Stimulated activated CD4-positive, alpha-beta T cell treated with anti-CD3 and anti-CD28 coated beads, Interleukin-4, amount 100 ng/mL, for 24 hours (primary cell): ENCODE results near the gene DHRS12.

Source experiments
- DNase-seq: peaks from one replicate; pipeline ENCODE4 v3.0.0-alpha.2; 2020

DHRS12 gene

DNA sequence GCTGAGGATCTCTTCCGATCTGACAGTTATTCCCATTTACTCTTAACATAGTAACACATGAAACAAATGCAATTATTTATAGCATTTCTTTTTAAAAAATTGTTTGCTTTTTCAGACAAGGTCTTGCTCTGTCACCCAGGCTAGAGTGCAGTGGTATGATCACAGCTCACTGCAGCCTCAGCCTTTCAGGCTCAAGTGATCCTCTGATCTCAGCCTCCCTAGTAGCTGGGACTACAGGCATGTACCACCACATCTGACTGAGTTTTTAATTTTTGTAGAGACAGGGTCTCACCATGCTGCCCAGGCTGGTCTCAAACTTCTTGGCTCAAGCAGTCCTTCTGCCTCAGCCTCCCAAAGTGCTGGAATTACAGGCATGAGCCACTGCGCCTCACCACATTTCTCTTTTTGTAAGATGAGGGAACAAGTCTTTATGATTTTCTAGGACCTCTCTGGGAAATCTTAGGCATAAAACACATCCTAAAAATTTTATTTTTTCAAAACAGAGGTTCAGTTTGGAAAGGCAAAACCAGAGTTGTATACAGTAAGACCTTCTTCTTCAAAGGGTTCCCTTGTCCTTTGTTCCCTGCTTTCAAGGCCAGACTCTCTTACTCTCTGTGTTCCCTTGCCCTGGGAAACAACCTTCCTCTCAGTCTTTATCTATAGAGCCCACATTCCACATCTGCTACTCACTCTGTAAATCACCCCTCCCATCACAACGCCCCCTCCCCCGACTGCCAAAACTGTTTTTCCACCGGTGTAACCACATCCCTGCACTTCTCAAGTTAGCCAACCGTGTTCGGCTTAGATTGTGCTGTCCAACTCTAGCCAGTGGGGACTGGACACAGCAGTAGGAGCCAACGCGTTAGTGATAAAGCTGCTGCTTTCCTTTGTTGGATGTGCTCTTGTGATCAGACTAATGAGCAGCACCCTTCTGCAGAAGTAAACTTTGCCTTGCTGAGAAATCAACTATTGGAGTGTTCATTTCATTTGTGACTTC lies 56.2 kb downstream of the DHRS12 start:
- DNase-seq: no peak

DNA sequence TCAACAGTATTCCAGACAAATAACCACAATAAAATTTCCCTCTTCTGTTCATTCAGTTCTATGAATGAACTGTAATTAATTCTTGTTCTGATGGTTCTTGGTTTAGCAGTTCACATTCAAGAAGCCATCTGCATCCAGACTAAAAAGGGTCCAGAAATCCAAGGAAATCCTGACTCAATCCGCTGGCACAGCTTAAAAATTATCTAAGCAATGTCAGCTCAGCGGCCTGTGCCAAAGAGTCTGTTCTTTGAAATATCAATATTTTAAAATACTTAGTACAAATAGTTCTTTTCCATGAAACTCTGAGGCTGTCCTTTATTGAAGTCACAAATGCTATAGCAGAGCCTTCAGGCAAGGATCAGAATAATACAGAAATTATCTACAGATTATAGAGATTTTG lies 57.2 kb downstream of the DHRS12 start:
- DNase-seq: no peak

DNA sequence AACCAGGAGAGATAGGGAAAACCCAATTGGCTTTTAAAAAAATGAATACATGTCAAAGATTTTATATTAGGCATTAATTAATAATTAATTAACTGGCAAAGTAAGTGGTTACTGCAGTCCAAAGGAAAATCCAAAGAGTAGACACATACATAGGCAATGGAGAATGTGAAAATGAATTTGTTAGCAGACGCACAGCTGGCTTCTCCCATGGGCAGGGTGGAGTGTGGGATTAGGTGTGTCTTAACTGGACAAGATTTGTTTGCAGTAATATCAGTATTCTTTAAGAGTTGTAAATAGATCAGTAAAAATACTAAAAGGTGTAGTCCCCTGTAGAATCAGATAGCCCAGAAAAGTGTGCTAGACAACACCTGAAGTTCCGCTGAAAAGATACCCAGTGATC lies 58.7 kb downstream of the DHRS12 start:
- DNase-seq: no peak

DNA sequence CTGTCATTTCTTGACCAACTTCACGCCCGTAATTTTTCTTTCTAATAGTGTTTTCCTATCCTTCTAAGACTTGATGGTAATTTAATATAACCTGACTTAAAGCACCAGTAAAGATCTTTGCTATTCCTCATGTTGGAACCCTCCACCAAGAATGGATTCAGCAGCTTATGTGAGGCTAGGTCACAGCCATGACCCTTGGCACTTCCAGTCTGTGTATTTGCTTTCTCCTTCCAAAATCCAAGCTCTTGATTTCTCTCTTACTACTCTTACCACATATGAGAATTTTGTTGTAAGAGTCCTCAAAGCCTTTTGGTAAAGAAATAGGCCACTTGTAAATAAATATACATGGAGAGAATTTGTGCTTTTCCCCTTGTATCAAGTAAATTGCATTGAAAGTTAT lies 61.4 kb downstream of the DHRS12 start:
- no peak for DNase-seq

DNA sequence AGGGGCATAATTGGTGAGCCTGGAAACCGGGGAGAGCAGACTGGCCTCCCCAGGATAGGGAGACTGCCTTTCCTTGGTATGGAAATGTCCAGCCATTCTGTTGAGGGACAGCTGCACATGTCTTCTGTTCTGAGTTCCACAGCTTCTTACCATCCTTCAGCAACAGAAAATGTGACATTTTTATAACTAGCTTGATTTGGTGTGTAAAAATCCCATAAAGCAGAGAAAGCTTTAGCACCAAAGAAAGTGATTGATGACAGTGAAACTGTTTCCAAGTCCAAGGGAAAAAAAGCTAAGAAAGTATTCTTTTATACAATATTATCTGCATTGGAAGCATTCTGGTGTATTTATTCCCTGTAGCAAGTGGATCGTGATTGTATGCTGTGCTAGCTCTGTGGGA lies 61.9 kb downstream of the DHRS12 start:
- DNase-seq: no peak

DNA sequence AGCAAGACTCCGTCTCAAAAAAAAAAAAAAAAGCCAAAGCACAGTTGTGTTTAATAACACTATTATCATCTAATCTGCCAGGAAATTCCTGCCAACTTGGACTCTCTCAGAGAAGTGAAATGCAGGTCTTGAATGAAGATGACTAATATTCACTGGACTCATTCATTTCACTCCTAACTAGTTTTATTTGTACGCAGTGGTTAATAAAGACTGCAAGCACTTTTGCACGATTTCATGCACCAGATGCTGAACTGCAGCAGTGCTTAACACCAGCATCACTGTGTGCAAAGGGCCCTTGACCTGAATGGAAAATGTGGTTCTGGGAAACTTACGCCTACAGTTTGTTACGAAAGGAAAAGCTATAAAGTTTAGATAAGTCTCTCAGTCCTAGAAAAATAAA lies 63.3 kb downstream of the DHRS12 start:
- DNase-seq: no peak

DNA sequence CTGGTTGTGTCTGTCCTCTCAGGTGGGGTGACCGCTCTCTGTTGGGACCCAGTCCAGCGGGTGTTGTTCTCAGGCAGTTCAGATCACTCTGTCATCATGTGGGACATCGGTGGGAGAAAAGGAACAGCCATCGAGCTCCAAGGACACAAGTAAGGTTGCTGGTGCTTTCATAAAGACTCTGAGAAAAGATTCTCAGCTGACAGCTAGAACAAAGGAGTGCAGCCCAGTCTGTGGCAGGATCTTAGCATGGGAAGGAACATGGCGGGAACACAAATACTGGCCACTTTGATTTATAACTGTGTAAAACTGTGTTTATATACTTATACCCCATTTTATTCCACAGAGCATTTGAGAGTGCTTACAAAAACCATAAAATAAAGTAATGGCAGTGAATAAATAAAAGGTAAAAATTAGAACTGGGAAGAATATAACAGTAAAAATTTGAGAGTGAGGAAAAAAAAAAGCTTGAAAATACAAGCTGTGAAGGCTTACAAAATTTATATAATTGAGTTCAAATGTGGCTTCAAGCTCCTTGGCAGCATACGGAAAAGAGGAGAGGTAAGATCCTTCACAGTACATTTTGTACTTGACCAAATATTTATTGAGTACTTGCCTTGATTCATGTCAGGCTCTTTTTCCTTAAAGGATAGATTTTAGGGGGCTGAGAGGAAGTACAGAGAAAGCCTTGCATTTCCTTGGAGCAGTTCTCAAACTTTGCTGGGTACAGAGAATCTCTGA lies 64.8 kb downstream of the DHRS12 start:
- DNase-seq: no peak

DNA sequence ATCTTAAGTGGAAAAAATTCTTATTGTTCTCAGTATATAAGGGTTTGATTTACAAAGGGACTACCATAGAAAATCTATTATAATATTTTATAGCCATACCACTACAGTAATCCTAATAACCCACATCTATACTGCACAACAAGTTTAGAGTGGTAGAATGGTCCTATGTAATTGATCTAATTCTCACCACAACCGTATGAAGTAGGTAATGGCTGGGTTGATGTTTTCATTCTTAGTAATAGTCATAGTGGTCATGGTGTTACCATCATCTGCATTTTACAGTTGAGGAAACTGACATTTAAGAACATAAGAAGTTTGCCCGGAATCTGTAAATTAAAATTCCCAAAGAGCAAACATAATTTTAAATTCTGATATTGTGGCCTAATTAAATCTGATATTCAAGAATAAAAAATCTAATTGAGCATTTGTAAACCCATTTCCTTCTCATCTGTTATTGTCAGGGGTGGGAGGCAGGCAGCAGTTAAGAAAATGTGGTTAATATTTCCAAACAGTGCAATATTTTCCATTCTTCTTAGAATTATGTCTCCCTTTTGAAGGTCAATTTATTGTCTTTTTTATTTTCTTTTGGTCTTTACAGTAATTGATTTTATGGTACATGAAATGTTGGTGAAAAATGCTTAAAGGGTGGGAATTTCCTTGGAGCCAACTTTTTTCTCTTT lies 65.6 kb downstream of the DHRS12 start:
- DNase-seq: no peak

DNA sequence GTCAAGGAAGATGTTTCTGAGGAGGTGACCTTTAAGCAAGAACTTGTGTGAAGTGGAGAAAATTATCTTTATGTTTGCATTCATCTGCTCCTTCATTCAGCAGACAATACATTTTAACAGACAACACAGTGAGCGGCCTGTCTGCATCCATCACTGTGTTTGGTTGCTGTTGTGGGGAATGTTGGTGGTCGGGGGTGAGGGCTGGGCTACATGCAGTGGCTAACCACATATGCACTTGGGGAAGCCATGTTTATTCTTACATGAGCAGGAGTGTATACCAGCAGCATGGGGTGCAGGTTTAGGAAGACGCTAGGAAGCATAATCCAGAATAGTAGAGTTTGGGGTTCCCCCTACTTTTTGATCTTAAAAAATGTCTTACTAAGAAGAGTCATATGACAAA lies 66.4 kb downstream of the DHRS12 start:
- no peak for DNase-seq

DNA sequence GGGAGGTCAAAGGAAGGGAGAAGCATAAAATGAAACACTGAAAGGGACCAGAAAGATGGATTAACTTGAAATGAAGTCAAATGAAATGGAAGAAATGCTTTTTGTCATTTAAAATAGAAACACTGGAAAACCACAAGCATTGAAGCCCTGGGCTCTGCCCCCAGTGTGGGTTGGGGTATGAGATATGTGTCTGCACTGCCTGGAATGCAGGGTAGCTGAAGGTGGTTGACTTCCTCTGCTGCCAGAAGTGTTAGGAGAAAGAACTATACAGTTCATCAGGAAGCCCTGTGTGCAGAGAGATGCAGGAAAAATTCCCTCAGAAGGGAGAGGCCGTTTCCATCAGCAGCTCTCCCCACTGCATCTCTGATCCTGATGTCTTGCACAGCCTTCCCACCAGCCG lies 69.2 kb downstream of the DHRS12 start:
- no peak for DNase-seq

DNA sequence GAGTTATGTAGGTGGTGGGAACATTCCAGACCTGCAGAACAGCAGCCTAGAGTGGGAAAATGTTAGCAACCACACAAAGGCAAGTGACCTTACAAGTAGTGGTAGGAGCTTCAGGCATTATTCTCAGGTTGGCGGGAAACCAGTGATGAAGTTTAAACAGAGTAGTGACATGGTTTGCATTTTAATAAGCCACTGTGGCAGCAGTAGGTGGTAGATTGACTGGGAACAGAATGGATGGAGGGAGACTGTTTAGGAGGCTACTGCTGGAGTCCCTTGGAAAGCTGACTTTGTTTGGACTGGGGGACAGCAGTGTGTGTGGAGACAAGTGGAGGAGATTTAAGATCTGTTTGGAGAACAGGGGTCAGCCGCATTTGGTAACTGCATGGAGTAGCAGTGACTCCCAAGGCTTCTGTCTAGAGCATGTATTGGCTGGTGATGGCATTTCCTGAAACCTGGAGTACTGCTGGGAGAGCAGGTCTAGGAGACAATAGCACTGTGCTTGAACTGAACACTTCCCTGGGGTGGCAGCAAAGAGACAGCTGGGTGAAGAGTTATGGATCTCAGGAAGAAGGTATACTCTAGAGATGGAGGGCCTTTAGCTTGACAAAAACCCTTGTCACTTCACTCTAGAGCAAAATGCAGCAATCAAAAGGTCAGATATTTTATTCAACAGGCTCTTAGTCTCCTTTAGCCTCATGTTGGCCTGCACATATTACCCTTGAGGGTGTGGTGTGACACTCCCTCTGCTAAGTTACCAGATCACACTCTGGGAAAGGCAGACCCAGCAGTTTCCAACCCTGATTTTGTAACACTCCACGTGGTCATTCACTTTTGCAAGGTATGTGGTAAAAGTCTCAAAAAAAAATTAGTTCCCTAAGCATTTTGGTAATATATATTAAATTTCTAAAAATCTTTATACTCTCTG lies 70.3 kb downstream of the DHRS12 start:
- DNase-seq: no peak

DNA sequence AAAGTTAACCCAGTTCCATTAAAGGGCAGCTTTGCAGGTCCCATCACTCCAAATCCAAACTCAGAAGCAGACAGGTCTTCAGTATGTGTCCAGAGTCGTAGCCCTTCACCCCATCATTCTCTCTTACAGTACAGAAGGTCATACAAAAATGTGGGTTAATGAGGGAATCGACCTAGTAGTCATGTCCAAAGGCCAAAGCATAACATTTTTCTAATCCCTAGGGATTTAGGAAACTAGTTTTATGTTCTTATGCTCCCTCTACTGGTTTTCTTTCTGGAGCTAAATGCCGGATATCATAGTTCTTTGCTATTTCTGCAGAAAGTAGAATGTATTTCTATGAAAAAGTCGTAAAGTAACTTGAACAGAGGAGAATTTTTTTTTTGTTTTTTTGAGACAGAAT lies 72.2 kb downstream of the DHRS12 start:
- no peak for DNase-seq

DNA sequence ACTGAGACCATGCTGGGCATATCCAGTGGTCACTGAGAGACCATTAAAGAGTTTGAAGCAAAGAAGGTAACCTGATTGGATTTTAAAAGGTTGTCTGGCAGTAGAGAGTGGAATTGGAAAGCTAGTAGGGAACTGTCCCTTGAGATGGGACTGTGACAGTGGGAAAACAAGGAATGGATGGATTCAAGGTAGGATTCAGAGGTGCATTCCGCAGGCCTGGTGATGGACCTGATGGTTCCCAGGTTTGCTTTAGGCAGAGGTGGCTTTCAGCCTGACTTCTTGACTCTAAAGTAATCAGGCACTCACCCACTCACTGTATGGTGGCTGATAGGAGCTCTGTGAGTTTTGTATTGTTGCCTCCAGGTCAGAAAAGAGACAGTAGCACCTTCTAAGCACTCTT lies 73.0 kb downstream of the DHRS12 start:
- DNase-seq: no peak

DNA sequence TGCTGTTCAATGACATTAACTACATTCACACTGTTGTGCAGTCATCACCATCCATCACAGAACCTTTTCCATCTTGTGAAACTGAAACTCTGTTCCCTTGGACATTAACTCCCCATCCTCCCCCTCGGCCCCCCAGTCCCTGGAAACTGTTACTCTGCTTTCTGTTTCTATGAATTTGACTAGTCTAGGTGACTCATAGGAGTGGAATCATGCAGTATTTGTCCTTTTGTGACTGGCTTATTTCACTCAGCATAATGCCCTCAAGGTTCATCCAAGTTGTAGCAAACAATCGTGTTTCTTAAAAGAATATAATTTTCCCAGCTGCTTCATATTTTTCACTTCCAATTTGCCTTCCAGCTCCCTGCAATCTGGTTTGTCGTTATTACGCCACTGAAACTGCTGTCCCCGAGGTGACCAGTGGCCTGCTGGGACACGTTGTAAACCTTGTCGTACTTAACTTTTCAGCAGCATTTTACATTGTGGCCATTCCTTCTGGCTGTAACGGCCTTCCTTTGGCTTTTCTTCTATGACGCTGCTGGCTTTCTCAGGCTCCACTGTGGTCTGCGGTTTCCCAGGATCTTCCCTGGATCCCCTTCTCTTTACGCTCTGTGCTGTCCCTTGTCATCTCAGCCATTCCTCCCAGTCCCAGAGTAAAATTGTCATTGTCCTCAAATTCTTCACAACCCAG lies 74.0 kb downstream of the DHRS12 start:
- DNase-seq: peak; percentile 40

DNA sequence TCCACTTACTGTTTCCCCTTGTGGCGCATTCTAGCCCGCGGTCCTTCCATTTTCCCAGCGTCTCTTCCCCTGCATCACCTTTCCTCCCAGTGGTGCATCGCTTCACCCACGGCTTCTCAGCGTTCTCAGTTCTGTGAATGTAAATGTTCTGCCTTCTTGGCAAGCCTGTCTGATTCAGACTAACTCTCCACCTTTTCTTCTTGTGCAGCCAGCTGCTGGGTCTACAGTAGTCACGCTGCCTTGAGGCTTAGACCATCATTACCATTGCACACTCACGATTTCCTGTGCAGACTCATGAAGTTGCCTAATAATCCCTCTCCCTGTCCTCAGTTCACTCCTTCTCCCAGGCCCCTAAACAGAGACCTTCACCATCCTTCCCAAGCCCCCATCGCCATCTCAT lies 75.0 kb downstream of the DHRS12 start:
- DNase-seq: no peak

DNA sequence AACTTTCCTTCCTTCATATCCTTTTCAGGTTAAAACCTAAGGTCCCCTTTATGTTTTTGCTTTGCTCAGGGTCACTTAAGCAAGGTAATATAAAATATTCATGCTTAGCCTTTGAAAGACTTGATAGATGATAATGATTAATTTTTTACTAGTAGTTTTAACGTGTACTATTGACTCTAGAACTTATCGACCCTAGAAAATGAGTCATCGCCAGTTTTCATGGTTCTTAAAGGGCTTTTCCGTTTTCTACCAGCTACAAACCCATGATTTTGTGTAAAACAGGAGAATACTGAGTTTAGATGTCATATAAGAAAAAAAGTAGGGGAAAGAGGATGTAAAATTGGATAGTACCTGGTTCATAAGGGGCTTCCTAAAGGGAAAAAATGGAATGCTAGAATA lies 75.7 kb downstream of the DHRS12 start:
- no peak for DNase-seq

DNA sequence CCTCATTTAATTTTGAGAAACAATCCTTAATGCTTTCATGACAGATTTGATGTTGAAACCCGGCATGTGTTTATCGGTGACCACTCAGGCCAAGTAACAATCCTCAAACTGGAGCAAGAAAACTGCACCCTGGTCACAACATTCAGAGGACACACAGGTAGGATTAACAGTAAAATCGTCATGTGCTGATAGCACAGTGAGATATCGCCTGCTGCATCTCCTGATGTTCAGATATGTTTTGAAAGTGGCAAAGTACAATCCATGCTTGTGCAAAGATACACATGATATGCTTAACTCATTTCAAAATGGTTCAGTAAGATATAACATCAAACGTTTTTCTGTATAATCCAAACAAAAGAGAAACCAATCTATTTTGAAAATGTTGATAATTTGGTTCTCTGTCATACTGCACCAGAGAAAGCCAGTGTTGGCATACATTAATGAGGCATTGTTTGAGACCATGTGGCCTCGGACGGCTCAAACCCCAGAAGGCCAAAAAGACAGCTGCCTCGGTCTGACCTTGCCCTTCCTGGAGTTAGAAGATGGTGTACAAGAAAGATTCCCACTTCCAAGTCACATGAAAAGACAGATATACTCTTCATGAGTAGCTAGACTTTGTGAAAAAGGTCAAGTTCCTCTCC lies 76.2 kb downstream of the DHRS12 start:
- no peak for DNase-seq

DNA sequence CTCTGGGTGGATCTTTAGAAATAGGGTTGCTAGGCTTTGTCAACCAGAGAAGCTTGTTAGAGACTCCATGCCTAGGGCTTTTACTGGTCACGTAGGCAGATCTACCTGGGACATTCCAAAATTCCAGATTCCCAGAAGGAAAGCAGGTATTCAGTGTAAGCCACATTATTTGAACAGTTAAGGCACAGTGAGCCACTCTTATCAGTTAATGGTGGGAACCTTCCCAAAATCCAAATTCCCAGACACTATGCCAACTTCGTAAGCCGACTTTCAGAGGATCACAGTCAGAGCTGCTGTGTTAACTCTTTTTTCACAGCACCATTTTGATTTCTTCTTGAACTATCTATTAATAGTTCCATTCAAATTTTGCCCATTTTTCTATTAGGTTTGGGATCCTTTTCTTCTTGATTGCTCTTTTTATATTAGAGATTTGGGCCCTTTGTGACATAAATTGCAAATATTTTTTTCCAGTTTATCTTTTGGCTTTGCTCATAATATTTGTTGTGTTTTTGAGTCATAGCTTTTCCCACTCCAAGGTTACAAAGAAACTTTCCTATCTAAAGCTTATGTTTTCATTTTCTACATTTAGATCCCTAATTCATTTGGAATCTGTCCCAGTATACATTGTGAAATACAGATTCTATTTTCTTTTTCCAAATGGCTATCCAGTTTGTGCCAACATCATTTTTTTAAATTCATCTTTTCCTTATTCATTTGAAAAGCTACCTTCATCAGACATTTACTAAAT lies 77.3 kb downstream of the DHRS12 start:
- no peak for DNase-seq

DNA sequence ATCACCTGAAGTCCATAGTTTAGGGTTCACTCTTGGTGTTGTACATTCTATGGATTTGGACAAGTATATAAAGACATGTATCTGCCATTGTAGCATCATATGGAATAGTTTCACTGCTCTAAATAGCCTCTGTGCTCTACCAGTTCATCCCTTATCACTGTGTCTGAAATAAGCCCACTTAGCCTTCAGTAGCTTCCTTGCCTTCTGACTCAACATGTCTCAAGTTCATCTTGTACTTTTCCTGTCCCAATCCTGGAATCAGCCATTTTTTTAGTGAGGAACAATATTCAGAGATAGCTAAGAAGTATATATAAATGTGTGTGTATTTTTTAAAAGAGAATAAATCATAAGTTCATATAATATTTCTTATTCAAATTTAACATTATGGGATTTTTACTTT lies 79.2 kb downstream of the DHRS12 start:
- DNase-seq: no peak

DNA sequence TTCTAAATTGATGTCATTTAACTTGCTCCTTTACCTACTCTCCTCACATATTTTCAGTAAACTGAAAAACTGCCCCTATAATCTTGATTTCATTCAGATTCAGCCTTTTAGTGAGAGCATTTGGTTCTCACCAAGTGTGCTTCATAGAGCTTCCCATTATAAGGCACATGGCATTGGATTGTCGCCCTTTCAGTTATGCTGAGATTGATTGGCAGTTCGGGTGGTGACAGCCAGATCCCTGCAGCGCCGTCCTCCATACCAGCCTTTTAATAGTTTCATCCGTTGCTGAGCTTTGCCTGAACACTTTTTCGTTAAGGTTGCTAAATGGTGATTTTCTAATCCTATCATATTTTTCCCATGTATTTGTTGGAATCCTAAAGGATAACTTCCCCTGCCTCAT lies 80.4 kb downstream of the DHRS12 start:
- no peak for DNase-seq

DNA sequence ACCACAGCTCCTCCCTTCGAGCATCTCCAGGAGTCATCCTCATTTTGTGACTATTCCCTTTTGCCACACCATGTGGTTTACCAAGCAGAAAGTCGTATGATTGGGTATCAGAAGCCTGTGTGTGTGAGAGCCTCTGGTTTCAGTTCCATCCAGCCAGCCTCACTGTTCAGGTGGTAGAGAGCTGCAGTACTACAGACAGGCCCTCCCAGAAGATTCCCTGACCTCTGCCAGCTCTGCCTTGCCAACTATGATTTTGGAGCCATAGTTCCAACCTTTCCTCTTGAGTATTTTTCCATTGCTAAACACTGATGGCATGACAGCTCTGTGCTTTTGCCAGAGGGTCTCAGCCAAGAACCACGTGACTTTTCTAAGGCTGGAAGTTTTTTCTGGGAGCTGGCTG lies 82.5 kb downstream of the DHRS12 start:
- no peak for DNase-seq
